Hypothalamus (tissue), 51 donors: ENCODE data around the gene RNASEH1.
"Not testable (repeated sequence)": the region's sequence is repeated elsewhere in the genome, so short reads cannot be mapped to it uniquely, and the experiment has no call there.

Experiments used
- DNase-seq, 51 donors: peaks; one replicate each; lab custom pipeline; 2025; lab: John Stamatoyannopoulos, UW

RNASEH1 gene

DNA sequence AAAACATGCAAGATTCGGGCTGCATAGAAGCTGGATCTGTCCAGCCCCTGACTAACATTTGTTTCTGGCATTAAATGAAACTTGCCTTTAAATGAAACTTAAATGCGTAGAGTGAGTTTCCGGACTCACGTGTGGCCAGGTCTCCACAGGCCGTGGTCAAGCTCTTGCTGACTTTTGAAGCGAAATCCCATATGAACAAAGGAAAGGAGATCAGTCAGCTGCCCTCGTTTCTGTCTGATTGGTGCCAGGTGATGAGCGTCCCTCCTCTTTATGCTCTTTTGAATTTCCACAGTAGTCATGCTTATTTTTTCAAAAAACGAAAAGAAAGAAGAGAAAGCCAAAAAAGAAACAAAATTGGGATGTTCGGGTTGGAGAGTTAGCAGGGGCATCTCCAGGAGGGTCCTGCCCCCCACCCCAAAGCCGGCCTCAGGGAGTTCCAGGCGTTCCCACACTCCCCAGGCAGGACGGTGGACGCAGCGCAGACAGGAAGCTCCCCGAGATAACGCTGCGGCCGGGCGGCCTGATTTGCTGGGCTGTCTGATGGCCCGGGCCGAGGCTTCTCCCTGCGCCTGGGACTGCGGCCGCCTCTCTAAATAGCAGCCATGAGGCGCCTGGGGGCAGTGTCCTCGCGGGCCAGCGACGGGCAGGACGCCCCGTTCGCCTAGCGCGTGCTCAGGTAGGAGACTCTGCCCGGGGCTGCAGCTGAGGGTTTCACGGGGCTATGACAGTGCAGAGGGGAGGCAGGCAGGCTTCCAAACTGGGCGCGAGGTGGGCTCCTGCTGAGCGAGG is 36.6 kb upstream of the RNASEH1 start, which contains the start of gene COLEC11:
TSS of gene COLEC11 (plus strand) at position 620 of the 789 bp plus-strand sequence. CDS start 9,229 bp downstream, outside the sequence.
- DNase-seq: peak in 2 of 51 donors; percentile 8 to 22

DNA sequence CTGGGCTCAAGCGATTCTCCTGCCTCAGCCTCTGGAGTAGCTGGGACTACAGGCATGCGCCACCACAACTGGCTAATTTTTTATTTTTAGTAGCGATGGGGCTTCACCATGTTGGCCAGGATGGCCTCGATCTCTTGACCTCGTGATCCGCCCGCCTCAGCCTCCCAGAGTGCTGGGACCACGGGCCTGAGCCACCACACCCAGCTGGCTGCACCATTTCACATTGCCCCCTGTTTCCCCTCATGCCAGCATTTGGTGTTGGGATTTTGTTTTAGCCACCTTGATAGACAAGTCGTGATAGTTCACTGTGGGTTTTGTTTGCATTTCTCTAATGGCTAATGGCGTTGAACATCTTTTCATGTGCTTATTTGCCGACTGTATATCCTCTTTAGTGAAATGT is 31.0 kb upstream of the RNASEH1 start:
- DNase-seq: no peak

DNA sequence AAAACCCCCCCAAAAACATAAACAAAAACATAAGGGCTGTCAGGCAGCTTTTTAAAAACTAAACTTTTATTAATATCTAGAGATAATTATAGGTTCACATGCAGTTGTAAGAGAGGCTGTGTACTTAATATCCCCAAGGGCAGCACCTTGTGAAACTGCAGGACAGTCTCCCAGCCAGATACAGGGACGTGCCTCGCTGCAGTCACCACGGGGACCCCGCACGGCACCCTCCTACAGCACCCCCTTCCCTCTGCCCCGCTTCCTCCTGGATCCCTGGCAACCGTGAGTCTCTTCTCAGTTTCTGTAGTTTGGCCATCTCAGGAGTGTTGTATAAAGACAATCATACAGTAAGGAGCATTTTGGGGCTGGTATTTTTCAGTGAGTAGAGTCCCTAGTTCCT is 30.0 kb upstream of the RNASEH1 start:
- DNase-seq: no peak

DNA sequence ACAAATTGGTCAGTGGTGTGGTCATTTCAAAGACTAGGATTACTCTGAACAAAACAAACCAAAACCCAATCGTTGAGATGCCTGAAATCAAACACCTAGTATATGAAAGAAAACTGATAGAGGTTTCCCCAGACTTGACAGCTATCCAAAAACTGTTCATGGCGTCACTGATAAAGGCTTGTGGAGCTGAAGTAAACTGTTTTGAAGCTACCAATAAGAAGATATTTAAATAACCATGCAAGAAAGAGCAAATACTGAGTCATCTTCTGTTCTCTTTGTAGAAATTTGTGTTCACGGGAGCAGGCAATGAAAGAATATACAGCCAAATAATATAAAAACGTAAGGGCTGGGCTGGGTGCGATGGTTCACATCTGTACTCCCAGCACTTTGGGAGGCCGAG is 29.3 kb upstream of the RNASEH1 start:
- no peak for DNase-seq

DNA sequence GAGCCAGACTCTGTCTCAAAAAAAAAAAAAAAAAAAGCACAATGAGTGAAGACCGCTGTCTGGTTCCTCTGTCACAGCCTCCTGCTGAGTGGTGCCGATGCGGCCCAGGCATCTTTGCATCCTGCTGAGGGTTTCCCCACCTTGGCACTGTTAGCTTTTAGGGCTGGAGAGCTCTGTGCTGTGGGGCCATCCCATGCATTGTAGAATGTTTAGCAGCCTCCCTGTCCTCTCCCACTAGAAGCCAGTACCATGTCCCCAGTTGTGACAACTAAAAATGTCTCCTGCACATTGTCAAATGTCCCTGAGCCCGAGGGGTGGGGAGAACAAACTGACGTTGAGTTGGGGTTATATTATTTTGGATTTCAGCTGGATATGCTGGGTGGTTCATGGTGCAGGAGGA is 28.9 kb upstream of the RNASEH1 start:
- no peak for DNase-seq

DNA sequence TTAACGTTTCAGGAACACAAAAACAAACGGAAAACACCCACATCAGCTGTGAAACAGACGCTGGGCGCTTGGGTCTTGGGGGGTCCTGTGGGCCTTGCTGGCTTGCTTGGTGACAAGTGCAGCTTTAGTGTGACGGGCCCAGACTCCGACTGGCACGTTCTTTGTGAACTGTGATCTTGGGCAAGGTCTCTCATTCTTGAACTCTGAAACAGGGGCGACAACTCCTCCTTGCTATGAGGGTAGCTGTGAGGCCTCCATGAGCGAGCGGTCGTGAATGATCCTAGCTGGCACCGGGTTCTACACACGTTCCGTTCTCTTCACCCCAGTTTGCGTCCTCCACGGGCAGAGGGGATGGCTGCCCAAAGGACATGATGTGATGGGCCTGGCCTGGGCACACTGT is 28.1 kb upstream of the RNASEH1 start:
- no peak for DNase-seq

DNA sequence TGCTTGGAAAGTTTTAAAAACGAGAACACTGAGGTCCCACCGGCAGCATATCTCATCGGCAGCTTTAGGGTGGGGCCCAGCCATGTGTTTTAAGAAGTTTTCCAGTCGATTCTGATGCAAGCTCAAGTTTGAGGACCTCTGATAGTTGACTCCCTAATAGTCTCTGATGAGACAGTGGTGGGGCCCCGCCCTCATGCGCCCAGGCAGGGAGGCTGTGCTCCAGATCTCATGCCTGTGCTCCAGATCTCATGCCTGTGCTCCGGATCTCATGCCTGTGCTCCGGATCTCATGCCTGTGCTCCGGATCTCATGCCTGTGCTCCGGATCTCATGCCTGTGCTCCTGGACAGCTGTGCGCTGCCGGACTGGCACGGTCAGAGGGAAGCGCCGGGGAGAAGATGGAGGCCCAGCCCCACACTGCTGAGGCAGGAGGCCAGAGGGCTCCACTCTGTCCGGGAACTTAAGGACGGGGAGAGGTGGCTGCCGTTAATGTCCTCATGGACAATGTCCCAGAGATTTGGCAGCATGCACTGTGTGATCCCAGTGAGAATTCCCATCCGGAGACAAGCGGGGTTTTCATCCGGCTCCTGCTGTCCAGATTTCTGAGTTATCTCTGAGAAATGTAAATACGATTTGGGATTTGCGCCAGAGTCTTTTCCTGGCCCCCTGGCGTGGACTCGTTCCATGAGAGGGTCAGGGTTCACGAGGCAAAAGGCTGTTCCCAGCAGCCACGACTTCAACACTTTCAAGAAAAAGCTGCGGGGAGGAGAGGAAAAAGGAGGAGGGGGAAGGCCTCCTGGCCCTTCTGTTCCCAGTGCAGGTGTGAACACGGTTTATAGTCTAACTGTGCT is 27.4 kb upstream of the RNASEH1 start:
- DNase-seq: no peak

DNA sequence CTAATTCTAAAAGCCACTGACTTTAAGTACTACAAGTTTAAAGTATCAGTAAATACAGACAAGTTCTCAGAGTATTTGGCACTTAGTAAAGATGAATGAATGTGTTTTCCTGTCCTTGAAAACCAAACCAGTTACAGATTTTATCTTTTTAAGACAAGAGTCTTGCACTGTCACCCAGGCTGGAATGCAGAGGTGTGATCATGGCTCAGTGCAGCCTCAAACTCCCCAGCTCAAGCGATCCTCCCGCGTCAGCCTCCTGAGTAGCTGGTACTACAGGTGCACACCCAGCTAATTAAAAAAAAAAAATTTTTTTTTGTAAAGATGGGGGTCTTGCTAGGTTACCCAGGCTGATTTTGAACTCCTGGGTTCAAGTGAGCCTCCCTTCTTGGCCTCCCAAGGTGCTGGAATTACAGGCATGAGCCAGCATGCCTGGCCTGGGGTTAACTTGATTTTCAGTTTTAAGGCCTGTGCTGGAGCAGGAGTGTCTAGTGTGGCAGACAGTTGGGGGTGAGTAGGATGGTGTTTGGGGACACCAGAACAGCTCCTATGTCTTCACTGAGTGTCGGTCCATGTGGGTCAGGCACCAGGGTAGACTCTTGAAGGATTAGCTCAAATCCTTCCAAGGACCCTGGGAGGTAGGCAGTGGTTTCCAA is 26.6 kb upstream of the RNASEH1 start:
- no peak for DNase-seq

DNA sequence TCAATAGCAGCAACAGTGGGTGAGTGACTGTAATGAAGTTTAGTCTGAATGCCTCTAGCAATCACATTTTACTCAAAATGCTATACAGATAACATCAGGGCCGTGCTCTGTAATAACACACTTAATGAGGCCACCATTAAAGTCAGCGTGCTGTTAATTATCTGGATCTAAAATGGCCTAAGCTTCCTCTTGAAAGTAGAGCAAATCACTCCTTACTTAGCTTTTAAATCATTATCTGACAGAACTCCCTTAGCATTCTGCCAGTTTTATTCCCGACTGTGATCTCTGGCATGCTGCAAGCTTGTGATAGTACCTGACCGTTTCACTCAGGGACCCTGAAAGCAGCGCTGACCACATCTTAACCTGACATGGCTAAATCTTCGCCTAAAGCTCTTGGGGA is 25.9 kb upstream of the RNASEH1 start:
- no peak for DNase-seq

DNA sequence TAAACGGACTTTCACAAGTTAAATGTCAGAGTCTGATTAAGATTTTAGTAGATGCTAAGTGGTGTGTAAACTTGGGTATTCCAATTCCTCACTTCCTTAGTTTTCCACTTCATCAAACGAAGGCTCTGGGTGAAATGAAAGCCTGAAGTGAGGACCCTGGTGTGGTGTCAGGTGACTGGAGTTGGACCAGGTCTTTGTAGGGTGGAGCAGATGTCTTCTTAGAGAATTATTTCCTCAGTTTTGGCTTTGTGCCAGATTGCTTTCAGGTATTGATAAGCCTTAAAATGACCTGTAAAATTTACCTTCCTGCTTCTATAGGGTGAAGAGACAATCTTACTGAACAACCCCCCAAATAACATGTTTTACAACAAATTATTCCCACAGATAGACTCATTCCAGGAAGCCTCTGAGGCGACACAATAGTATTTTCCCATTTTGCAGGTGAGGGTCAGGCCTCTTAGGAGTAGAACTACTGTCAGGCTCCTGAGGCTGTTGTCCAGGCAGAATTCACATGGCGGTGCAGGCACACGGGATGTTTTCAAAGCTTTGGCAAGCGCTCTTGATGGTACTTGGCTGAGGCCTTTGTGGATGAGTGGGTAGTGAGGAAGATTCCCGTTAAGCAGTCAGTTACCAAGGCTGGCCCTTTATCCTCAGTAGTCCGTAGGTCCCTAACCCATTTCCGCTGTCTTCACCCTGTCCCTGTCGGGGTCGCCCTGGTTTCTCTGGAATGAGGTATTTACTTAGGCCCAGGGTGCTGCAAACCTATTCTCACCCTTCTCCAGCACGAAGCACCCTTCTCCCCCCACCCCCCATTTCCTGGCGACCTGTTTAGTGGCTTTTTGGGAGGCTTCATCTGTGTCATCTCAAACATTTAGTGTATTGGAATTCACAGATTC is 23.5 kb upstream of the RNASEH1 start:
- DNase-seq: no peak

DNA sequence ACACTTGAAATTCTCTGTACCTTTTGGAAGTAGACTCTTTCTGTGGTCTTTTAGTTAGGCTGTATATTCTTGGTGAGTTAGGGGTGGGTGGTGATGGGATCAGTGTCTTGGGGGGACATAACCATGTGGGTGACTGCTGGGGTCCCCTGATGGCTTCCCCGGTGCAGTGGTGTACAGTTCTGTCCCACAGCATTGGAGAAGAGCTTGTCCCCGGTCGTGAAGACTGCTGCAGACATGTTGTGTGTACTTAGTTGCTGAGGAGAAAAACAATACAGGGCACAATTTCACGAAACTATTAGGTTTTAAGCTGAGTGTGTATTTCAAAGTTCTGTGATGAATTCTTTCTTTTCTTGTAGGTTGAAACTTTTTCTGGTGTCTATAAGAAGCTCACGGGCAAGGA is 22.3 kb upstream of the RNASEH1 start:
- DNase-seq: no peak

DNA sequence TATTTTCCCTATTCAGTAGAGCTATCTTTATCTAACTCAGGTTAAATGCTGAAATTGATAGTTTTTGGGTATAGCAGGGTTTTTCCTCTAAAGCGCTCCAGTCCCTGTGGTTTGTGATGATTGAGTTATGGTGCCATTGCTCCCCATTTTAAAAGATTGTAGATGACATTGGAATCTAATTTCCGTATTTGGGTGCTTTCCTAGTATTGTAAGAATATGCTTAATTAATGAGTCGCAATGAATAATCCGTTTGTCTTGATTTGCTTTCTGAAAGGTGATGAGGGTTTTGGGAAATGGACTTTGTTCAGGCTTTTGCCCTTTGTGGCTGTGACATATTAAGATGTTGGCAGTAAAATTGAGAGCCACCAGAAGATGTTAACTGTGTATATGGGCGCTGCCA is 20.9 kb upstream of the RNASEH1 start:
- DNase-seq: no peak

DNA sequence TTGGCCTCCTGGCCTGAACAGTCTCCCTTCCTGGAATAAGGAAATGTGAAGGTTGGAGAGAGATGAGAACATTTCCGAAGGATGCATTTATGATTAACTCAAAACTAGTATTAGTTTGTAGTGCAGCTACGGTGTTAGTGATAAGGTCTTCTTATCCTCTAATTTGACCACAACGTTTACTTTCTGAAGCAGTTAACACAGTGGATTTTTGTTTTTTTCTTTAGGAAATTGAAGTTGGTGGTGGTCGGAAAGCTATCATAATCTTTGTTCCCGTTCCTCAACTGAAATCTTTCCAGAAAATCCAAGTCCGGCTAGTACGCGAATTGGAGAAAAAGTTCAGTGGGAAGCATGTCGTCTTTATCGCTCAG is 18.1 kb upstream of the RNASEH1 start:
- not testable (repeated sequence) for DNase-seq

DNA sequence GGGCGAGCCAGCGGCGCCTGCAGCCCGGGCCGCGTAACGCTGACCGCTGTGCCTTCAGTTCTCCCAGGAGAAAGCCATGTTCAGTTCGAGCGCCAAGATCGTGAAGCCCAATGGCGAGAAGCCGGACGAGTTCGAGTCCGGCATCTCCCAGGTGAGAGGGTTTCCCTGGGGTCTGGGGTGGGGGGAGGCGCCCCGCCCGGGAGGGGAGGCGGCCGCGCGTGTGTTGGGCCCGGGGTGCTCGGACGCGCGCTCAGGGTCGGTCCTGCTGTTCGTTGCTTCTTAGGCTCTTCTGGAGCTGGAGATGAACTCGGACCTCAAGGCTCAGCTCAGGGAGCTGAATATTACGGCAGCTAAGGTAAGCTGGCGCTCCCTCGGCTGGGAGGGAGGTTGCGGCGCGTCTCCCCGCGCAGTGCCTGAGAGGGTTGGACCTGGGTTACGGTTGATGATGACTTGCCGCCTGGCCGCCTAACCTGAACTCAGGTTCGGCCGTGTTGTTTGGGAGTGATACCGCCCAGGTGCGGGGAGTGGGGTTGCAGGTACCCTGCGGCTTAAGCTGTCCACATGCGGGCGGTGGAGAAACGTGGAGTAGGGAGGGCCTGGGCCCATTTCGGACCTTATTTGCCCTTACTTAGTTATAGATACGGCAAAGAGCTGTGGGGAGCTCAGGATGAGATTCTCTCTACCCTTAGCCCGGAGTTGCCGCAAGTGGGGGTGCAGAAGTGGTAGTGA is 17.6 kb upstream of the RNASEH1 start:
- DNase-seq: peak in 4 of 51 donors; percentile 11 to 49 (median 36)

DNA sequence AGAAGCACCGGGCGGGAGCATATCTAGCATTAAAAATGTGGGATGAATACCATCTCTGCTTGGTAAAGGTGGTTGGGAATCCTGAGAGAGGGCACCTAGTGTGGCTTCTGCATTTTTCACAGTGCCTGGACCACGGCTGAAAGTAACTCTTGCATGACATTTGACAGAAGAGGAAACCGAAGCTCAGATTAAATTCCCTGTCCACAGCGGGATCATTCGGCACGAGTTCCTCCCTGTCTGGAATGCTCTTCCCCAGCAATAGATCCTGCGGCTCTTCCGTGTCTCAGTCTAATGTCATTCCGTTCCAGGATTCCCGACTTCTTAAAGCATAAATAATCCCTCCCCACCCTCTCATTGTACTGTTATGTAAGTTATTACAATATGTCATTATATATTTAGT is 16.0 kb upstream of the RNASEH1 start:
- DNase-seq: no peak

DNA sequence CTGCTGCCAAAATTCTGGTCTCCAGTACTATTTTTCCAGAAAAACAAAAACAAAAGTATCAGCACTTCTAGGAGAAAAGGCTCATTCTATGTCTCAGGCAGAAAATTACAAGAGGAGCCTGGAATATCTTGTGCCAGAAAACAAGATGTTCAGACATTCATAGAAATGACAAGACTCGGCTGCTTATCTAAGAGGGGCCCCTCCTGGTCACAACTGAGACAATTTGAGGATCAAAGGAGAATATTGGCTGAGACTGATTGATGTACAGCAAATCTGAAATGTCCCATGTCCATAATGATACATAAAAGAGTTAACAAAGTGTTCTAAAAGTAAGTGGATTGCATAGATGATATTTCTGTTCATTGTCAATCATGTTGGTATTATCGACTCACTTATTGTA is 14.5 kb upstream of the RNASEH1 start:
- DNase-seq: no peak

DNA sequence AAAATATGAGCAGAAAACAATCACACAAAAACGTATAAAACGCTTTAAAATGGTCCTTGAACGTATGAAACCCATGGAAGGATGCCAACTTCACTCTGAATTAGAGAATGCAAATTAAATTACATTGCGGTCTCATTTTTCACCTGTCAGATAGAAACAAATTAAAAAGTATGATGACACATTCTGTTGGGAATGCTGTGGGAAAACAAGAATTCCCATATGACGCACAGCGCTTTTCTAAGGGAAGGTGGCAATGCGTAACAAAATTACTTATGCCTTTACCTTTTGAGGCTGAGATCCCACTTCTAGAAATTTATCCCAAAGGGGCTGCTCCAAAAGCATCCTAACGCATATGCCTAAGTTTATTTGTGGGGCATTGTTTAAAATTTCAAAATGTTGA is 13.2 kb upstream of the RNASEH1 start:
- no peak for DNase-seq

DNA sequence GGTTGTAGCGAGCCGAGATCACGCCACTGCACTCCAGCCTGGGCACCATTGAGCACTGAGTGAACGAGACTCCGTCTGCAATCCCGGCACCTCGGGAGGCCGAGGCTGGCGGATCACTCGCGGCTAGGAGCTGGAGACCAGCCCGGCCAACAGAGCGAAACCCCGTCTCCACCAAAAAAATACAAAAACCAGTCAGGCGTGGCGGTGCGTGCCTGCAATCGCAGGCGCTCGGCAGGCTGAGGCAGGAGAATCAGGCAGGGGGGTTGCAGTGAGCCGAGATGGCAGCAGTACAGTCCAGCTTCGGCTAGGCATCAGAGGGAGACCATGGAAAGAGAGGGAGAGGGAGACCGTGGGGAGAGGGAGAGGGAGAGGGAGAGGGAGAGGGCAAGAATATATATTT is 11.5 kb upstream of the RNASEH1 start:
- not testable (repeated sequence) for DNase-seq

DNA sequence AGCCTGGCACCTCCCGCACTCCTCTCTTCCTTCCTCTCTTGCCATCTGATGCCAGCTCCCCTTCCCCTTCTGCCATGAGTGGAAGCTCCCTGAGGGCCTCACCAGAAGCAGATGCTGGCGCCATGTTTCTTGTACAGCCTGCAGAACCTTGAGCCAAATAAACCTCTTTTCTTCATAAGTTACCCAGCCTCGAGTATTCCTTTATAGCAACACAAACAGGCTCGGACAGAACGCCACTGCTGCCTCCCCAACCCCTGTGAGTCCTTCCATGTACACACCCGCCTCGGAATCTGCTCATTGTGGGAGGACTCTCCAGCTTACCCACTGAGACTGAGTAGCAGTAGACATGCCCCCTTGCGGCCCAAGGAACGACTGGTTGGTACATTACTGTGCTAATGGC is 8.7 kb upstream of the RNASEH1 start:
- no peak for DNase-seq

DNA sequence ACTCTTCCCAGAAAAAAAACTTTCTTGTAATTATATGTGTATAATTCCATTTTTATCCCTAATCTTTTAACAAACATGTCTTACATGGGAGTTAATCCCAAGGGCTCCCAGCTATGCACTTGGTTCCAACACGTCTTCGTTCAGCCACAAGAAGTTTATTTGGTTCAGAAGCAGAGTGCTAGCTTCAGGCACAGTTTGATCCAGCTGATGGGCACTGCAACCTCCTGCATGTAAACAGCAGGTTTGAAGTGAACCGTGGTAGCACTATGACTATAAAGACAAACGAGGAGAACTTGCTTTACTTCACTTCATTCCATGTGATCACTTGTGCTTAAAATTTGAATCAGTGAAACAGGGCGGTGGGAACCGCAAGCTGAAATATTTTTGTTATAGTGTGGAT is 7.0 kb upstream of the RNASEH1 start:
- DNase-seq: no peak
